ENCODE data around the gene SPX. TPM values are rescaled to one million over a fixed set of nuclear protein-coding genes. Genes with fewer than 3 reads are reported as not detected.

Gene SPX
- total RNA-seq, 1 experiment from 2014 or later, result 6.9 TPM

- intact Hi-C loops (cut with micrococcal nuclease; ENCODE audit: unreplicated experiment), result loop anchor here (5.0 kb wide), 1 partner anchor 139 kb away; no protein-coding TSS in a partner anchor
- Histone ChIP-seq H3K4me3 (ENCODE audit: low read depth, low read length) (peak overlapping the region; percentile 70; the same call in 1 of the 2 replicates), H3K36me3 (ENCODE audit: control insufficient read depth, insufficient read depth, low read length) (no peaks in the 10 kb centered on the region), H3K4me1 (no peaks in the 10 kb centered on the region; the same call in 1 of the 2 replicates), H3K9me3 (no peaks in the 10 kb centered on the region), H3K27me3 (replicated peaks; ENCODE audit: control insufficient read depth, insufficient read depth, low read length) (no peaks in the 10 kb centered on the region)
- CTCF ChIA-PET, result no interaction called here
- TF ChIP-seq, protein P1, sequence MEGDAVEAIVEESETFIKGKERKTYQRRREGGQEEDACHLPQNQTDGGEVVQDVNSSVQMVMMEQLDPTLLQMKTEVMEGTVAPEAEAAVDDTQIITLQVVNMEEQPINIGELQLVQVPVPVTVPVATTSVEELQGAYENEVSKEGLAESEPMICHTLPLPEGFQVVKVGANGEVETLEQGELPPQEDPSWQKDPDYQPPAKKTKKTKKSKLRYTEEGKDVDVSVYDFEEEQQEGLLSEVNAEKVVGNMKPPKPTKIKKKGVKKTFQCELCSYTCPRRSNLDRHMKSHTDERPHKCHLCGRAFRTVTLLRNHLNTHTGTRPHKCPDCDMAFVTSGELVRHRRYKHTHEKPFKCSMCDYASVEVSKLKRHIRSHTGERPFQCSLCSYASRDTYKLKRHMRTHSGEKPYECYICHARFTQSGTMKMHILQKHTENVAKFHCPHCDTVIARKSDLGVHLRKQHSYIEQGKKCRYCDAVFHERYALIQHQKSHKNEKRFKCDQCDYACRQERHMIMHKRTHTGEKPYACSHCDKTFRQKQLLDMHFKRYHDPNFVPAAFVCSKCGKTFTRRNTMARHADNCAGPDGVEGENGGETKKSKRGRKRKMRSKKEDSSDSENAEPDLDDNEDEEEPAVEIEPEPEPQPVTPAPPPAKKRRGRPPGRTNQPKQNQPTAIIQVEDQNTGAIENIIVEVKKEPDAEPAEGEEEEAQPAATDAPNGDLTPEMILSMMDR (IDR thresholded peaks at IDR 0.05; ENCODE audit: insufficient read depth in 1 of 2, low read depth in 1 of 2, low read length in 1 of 2, severe bottlenecking in 1 of 2, unreplicated experiment in 1 of 2), result no peak
- POLR2A ChIA-PET, result no interaction called here
- H3K27ac Mint-ChIP-seq (ENCODE audit: unreplicated experiment), result no peak overlapping the region
- DNase-seq, result no peak
- peaks cover 7% of the 10 kb centered on the region for H3K36me3 Mint-ChIP-seq (ENCODE audit: insufficient read depth, unreplicated experiment)
- BruUV-seq (replicated peaks), result TSS peak; percentile 34
- no peak overlapping the region for H3K4me3 Mint-ChIP-seq (ENCODE audit: unreplicated experiment)
- H3K9me3 Mint-ChIP-seq (ENCODE audit: unreplicated experiment), result no peaks in the 10 kb centered on the region
- H3K27me3 Mint-ChIP-seq (ENCODE audit: insufficient read depth, unreplicated experiment), result no peaks in the 10 kb centered on the region
- H3K4me1 Mint-ChIP-seq (ENCODE audit: low read depth, unreplicated experiment), result peaks cover 9% of the 10 kb centered on the region
These were observed 23.2 kb upstream of the SPX start for GRCh38 chr12:21502872-21503271.

DNA sequence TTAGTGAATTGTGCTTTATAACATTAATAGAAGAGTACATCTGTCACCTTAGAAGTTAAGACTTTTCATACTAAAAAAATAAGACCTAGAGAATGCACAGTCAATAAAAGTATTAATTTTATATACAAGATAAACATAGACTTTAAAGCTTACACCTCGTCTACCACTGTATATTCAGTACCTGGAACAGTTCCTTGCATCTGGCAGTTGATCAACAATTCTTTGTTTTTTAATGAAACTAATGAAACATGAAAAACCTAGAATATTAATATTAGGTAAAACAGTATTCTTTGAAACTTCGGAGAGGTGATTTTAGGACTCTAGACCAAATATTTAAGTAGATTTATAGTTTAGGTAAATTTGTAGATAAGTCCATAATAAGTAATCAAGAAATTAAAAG is 20.2 kb upstream of the SPX start:
- no TSS peak for BruUV-seq (replicated peaks)
- no peaks in the 10 kb centered on the region for H3K4me1 ChIP-seq
- DNase-seq, result no peak
- no peak overlapping the region for H3K4me3 Mint-ChIP-seq (ENCODE audit: unreplicated experiment)
- H3K27me3 Mint-ChIP-seq (ENCODE audit: insufficient read depth, unreplicated experiment), result no peaks in the 10 kb centered on the region
- H3K9me3 ChIP-seq, result no peaks in the 10 kb centered on the region
- intact Hi-C loops (cut with micrococcal nuclease; ENCODE audit: unreplicated experiment), result loop anchor here (5.0 kb wide), 1 partner anchor 436 kb away; the partner anchor contains the start of gene ABCC9
- TF ChIP-seq, protein P1 (IDR thresholded peaks at IDR 0.05; ENCODE audit: insufficient read depth in 1 of 2, low read depth in 1 of 2, low read length in 1 of 2, severe bottlenecking in 1 of 2, unreplicated experiment in 1 of 2), result no peak
- no peak overlapping the region for H3K27ac Mint-ChIP-seq (ENCODE audit: unreplicated experiment)
- H3K9me3 Mint-ChIP-seq (ENCODE audit: unreplicated experiment), result no peaks in the 10 kb centered on the region
- CTCF ChIA-PET, result no interaction called here
- H3K36me3 Mint-ChIP-seq (ENCODE audit: insufficient read depth, unreplicated experiment), result peaks cover 18% of the 10 kb centered on the region
- H3K36me3 ChIP-seq (ENCODE audit: control insufficient read depth, insufficient read depth, low read length), result no peaks in the 10 kb centered on the region
- no peaks in the 10 kb centered on the region for H3K27me3 ChIP-seq (replicated peaks; ENCODE audit: control insufficient read depth, insufficient read depth, low read length)
- H3K4me3 ChIP-seq (ENCODE audit: low read depth, low read length), result no peak overlapping the region
- POLR2A ChIA-PET, result no interaction called here
- peaks cover 9% of the 10 kb centered on the region for H3K4me1 Mint-ChIP-seq (ENCODE audit: low read depth, unreplicated experiment)

DNA sequence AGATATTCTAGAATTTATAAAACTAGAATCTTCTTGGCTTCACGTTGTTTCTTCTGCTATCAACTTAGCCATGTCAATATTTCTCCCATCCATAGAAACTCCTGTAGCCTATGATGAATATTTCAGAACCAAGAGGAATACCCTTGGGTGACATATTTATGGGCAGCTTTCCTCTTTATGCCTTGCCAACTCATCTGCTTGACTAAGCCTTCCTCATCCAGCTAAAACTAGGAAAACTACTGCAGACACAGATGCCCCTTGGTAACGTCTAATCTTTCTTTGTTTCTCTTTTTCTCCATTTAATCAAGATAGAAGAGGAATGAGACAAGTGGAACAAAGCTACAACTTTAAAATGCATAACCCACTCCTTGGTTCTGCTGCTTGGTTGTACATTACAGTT is 18.2 kb upstream of the SPX start:
- peaks cover 4% of the 10 kb centered on the region for H3K4me1 Mint-ChIP-seq (ENCODE audit: low read depth, unreplicated experiment)
- CTCF ChIA-PET, result no interaction called here
- DNase-seq, result no peak
- no peaks in the 10 kb centered on the region for H3K9me3 ChIP-seq
- no peaks in the 10 kb centered on the region for H3K4me1 ChIP-seq
- peaks cover 22% of the 10 kb centered on the region for H3K36me3 Mint-ChIP-seq (ENCODE audit: insufficient read depth, unreplicated experiment)
- no peaks in the 10 kb centered on the region for H3K36me3 ChIP-seq (ENCODE audit: control insufficient read depth, insufficient read depth, low read length)
- intact Hi-C loops (cut with micrococcal nuclease; ENCODE audit: unreplicated experiment), result loop anchor here (5.0 kb wide), 1 partner anchor 434 kb away; the partner anchor contains the start of gene ABCC9
- no peaks in the 10 kb centered on the region for H3K27me3 Mint-ChIP-seq (ENCODE audit: insufficient read depth, unreplicated experiment)
- H3K4me3 Mint-ChIP-seq (ENCODE audit: unreplicated experiment), result no peak overlapping the region
- POLR2A ChIA-PET, result no interaction called here
- TF ChIP-seq, protein P1 (IDR thresholded peaks at IDR 0.05; ENCODE audit: insufficient read depth in 1 of 2, low read depth in 1 of 2, low read length in 1 of 2, severe bottlenecking in 1 of 2, unreplicated experiment in 1 of 2), result no peak
- no peak overlapping the region for H3K27ac Mint-ChIP-seq (ENCODE audit: unreplicated experiment)
- H3K4me3 ChIP-seq (ENCODE audit: low read depth, low read length), result no peak overlapping the region
- no TSS peak for BruUV-seq (replicated peaks)
- no peaks in the 10 kb centered on the region for H3K9me3 Mint-ChIP-seq (ENCODE audit: unreplicated experiment)
- no peaks in the 10 kb centered on the region for H3K27me3 ChIP-seq (replicated peaks; ENCODE audit: control insufficient read depth, insufficient read depth, low read length)

All from Caco-2 (cell line).